ENCODE measurements around the gene PARD3. TPM values are rescaled to one million over a fixed set of nuclear protein-coding genes. Genes with fewer than 3 reads are reported as not detected.

The PARD3 gene
- total RNA-seq, 1 donor from 2014 or later = 88.7 TPM

GRCh38 chr10:34825414-34825813 is 10.3 kb upstream of the PARD3 start:
- Histone ChIP-seq H3K4me3 (ENCODE audit: low read length in 3 of 3) (no peak overlapping the region), H3K27ac (ENCODE audit: low read depth, low read length) (no peak overlapping the region), H3K9ac (ENCODE audit: low read depth in 1 of 3, low read length in 3 of 3) (peak overlapping the region in 1 of 3 donors; percentile 19), H3K4me1 (ENCODE audit: control insufficient read depth in 3 of 3, insufficient read depth in 3 of 3, low read length in 3 of 3) (peaks cover 9 to 19% (median 9%) of the 10 kb centered on the region in 3 donors), H3K27me3 (ENCODE audit: control insufficient read depth in 3 of 3, insufficient read depth in 3 of 3, low read length in 3 of 3) (peaks cover 0 to 4% (median 0%) of the 10 kb centered on the region in 3 donors), H3K36me3 (ENCODE audit: control insufficient read depth in 3 of 3, insufficient read depth in 3 of 3, low read length in 3 of 3) (no peaks in the 10 kb centered on the region), H3K9me3 (ENCODE audit: control insufficient read depth in 3 of 3, low read length in 3 of 3) (no peaks in the 10 kb centered on the region)

- H3K27ac ChIP-seq (ENCODE audit: low read depth, low read length) = no peak overlapping the region
- H3K27me3 ChIP-seq (ENCODE audit: control insufficient read depth in 3 of 3, insufficient read depth in 3 of 3, low read length in 3 of 3) = peaks cover 0 to 4% (median 0%) of the 10 kb centered on the region in 3 donors
- H3K36me3 ChIP-seq (ENCODE audit: control insufficient read depth in 3 of 3, insufficient read depth in 3 of 3, low read length in 3 of 3) = no peaks in the 10 kb centered on the region
- no peak overlapping the region for H3K4me3 ChIP-seq (ENCODE audit: low read length in 3 of 3)
- H3K9me3 ChIP-seq (ENCODE audit: control insufficient read depth in 3 of 3, low read length in 3 of 3) = no peaks in the 10 kb centered on the region
- peaks cover 9 to 19% (median 9%) of the 10 kb centered on the region in 3 donors for H3K4me1 ChIP-seq (ENCODE audit: control insufficient read depth in 3 of 3, insufficient read depth in 3 of 3, low read length in 3 of 3)
- peak overlapping the region in 1 of 3 donors; percentile 19 for H3K9ac ChIP-seq (ENCODE audit: low read depth in 1 of 3, low read length in 3 of 3)
Observed at GRCh38 chr10:34824870-34825269, 9.8 kb upstream of the PARD3 start.

GRCh38 chr10:34821587-34822585 is 6.8 kb upstream of the PARD3 start:
- no peak overlapping the region for H3K27ac ChIP-seq (ENCODE audit: low read depth, low read length)
- no peaks in the 10 kb centered on the region for H3K36me3 ChIP-seq (ENCODE audit: control insufficient read depth in 3 of 3, insufficient read depth in 3 of 3, low read length in 3 of 3)
- peaks cover 0 to 4% (median 0%) of the 10 kb centered on the region in 3 donors for H3K27me3 ChIP-seq (ENCODE audit: control insufficient read depth in 3 of 3, insufficient read depth in 3 of 3, low read length in 3 of 3)
- H3K9ac ChIP-seq (ENCODE audit: low read depth in 1 of 3, low read length in 3 of 3) = no peak overlapping the region
- peaks cover 9 to 19% (median 9%) of the 10 kb centered on the region in 3 donors for H3K4me1 ChIP-seq (ENCODE audit: control insufficient read depth in 3 of 3, insufficient read depth in 3 of 3, low read length in 3 of 3)
- H3K4me3 ChIP-seq (ENCODE audit: low read length in 3 of 3) = no peak overlapping the region
- H3K9me3 ChIP-seq (ENCODE audit: control insufficient read depth in 3 of 3, low read length in 3 of 3) = no peaks in the 10 kb centered on the region

GRCh38 chr10:34817586-34817985 is 2.5 kb upstream of the PARD3 start:
- Histone ChIP-seq H3K4me1 (ENCODE audit: control insufficient read depth in 3 of 3, insufficient read depth in 3 of 3, low read length in 3 of 3) (peaks cover 23 to 27% (median 25%) of the 10 kb centered on the region in 3 donors), H3K9me3 (ENCODE audit: control insufficient read depth in 3 of 3, low read length in 3 of 3) (no peaks in the 10 kb centered on the region), H3K36me3 (ENCODE audit: control insufficient read depth in 3 of 3, insufficient read depth in 3 of 3, low read length in 3 of 3) (no peaks in the 10 kb centered on the region), H3K4me3 (ENCODE audit: low read length in 3 of 3) (no peak overlapping the region), H3K9ac (ENCODE audit: low read depth in 1 of 3, low read length in 3 of 3) (no peak overlapping the region), H3K27me3 (ENCODE audit: control insufficient read depth in 3 of 3, insufficient read depth in 3 of 3, low read length in 3 of 3) (no peaks in the 10 kb centered on the region), H3K27ac (ENCODE audit: low read depth, low read length) (no peak overlapping the region)

- Histone ChIP-seq H3K36me3 (ENCODE audit: control insufficient read depth in 3 of 3, insufficient read depth in 3 of 3, low read length in 3 of 3) (no peaks in the 10 kb centered on the region), H3K4me3 (ENCODE audit: low read length in 3 of 3) (no peak overlapping the region), H3K9ac (ENCODE audit: low read depth in 1 of 3, low read length in 3 of 3) (no peak overlapping the region), H3K4me1 (ENCODE audit: control insufficient read depth in 3 of 3, insufficient read depth in 3 of 3, low read length in 3 of 3) (peaks cover 25 to 31% (median 28%) of the 10 kb centered on the region in 3 donors), H3K9me3 (ENCODE audit: control insufficient read depth in 3 of 3, low read length in 3 of 3) (no peaks in the 10 kb centered on the region), H3K27ac (ENCODE audit: low read depth, low read length) (no peak overlapping the region), H3K27me3 (ENCODE audit: control insufficient read depth in 3 of 3, insufficient read depth in 3 of 3, low read length in 3 of 3) (no peaks in the 10 kb centered on the region)
Observed at GRCh38 chr10:34817054-34817453, 2.0 kb upstream of the PARD3 start.

GRCh38 chr10:34816501-34817002 is 1.5 kb upstream of the PARD3 start:
- Histone ChIP-seq H3K27ac (ENCODE audit: low read depth, low read length) (peak overlapping the region; percentile 54), H3K9ac (ENCODE audit: low read depth in 1 of 3, low read length in 3 of 3) (peak overlapping the region; percentile 54 to 71 (median 68)), H3K27me3 (ENCODE audit: control insufficient read depth in 3 of 3, insufficient read depth in 3 of 3, low read length in 3 of 3) (no peaks in the 10 kb centered on the region), H3K4me3 (ENCODE audit: low read length in 3 of 3) (peak overlapping the region; percentile 65 to 72 (median 70)), H3K9me3 (ENCODE audit: control insufficient read depth in 3 of 3, low read length in 3 of 3) (no peaks in the 10 kb centered on the region), H3K4me1 (ENCODE audit: control insufficient read depth in 3 of 3, insufficient read depth in 3 of 3, low read length in 3 of 3) (peaks cover 27 to 36% (median 28%) of the 10 kb centered on the region in 3 donors), H3K36me3 (ENCODE audit: control insufficient read depth in 3 of 3, insufficient read depth in 3 of 3, low read length in 3 of 3) (no peaks in the 10 kb centered on the region)

GRCh38 chr10:34816085-34816496 is 995 bp upstream of the PARD3 start:
- peak overlapping the region; percentile 65 to 72 (median 70) for H3K4me3 ChIP-seq (ENCODE audit: low read length in 3 of 3)
- H3K9me3 ChIP-seq (ENCODE audit: control insufficient read depth in 3 of 3, low read length in 3 of 3) = no peaks in the 10 kb centered on the region
- peaks cover 30 to 41% (median 31%) of the 10 kb centered on the region in 3 donors for H3K4me1 ChIP-seq (ENCODE audit: control insufficient read depth in 3 of 3, insufficient read depth in 3 of 3, low read length in 3 of 3)
- no peaks in the 10 kb centered on the region for H3K27me3 ChIP-seq (ENCODE audit: control insufficient read depth in 3 of 3, insufficient read depth in 3 of 3, low read length in 3 of 3)
- H3K27ac ChIP-seq (ENCODE audit: low read depth, low read length) = peak overlapping the region; percentile 54
- no peaks in the 10 kb centered on the region for H3K36me3 ChIP-seq (ENCODE audit: control insufficient read depth in 3 of 3, insufficient read depth in 3 of 3, low read length in 3 of 3)
- H3K9ac ChIP-seq (ENCODE audit: low read depth in 1 of 3, low read length in 3 of 3) = peak overlapping the region; percentile 54 to 80 (median 71)

GRCh38 chr10:34814913-34815184 is 247 bp downstream of the PARD3 start:
- H3K27me3 ChIP-seq (ENCODE audit: control insufficient read depth in 3 of 3, insufficient read depth in 3 of 3, low read length in 3 of 3) = no peaks in the 10 kb centered on the region
- peak overlapping the region in 2 of 3 donors; percentile 74 to 76 for H3K4me3 ChIP-seq (ENCODE audit: low read length in 3 of 3)
- H3K27ac ChIP-seq (ENCODE audit: low read depth, low read length) = peak overlapping the region; percentile 75
- H3K9ac ChIP-seq (ENCODE audit: low read depth in 1 of 3, low read length in 3 of 3) = peak overlapping the region in 1 of 3 donors; percentile 89
- H3K36me3 ChIP-seq (ENCODE audit: control insufficient read depth in 3 of 3, insufficient read depth in 3 of 3, low read length in 3 of 3) = no peaks in the 10 kb centered on the region
- H3K9me3 ChIP-seq (ENCODE audit: control insufficient read depth in 3 of 3, low read length in 3 of 3) = no peaks in the 10 kb centered on the region
- H3K4me1 ChIP-seq (ENCODE audit: control insufficient read depth in 3 of 3, insufficient read depth in 3 of 3, low read length in 3 of 3) = peaks cover 33 to 51% (median 36%) of the 10 kb centered on the region in 3 donors

- Histone ChIP-seq H3K9me3 (ENCODE audit: control insufficient read depth in 3 of 3, low read length in 3 of 3) (no peaks in the 10 kb centered on the region), H3K27me3 (ENCODE audit: control insufficient read depth in 3 of 3, insufficient read depth in 3 of 3, low read length in 3 of 3) (no peaks in the 10 kb centered on the region), H3K36me3 (ENCODE audit: control insufficient read depth in 3 of 3, insufficient read depth in 3 of 3, low read length in 3 of 3) (no peaks in the 10 kb centered on the region), H3K9ac (ENCODE audit: low read depth in 1 of 3, low read length in 3 of 3) (peak overlapping the region; percentile 77 to 89 (median 84)), H3K4me1 (ENCODE audit: control insufficient read depth in 3 of 3, insufficient read depth in 3 of 3, low read length in 3 of 3) (peaks cover 35 to 54% (median 38%) of the 10 kb centered on the region in 3 donors), H3K27ac (ENCODE audit: low read depth, low read length) (peak overlapping the region; percentile 75), H3K4me3 (ENCODE audit: low read length in 3 of 3) (peak overlapping the region; percentile 74 to 77 (median 76))
Observed at GRCh38 chr10:34814223-34814912, 728 bp downstream of the PARD3 start.

All from skeletal muscle tissue (tissue), 4 donors.